ENCODE data around the gene RRAD. TPM values are rescaled to one million over a fixed set of nuclear protein-coding genes. Genes with fewer than 3 reads are reported as not detected.
"Not testable (repeated sequence)": the region's sequence is repeated elsewhere in the genome, so short reads cannot be mapped to it uniquely, and the experiment has no call there.

Gene RRAD
- total RNA-seq, 2 donors from 2014 or later = 2.3 to 12.8 TPM

DNA sequence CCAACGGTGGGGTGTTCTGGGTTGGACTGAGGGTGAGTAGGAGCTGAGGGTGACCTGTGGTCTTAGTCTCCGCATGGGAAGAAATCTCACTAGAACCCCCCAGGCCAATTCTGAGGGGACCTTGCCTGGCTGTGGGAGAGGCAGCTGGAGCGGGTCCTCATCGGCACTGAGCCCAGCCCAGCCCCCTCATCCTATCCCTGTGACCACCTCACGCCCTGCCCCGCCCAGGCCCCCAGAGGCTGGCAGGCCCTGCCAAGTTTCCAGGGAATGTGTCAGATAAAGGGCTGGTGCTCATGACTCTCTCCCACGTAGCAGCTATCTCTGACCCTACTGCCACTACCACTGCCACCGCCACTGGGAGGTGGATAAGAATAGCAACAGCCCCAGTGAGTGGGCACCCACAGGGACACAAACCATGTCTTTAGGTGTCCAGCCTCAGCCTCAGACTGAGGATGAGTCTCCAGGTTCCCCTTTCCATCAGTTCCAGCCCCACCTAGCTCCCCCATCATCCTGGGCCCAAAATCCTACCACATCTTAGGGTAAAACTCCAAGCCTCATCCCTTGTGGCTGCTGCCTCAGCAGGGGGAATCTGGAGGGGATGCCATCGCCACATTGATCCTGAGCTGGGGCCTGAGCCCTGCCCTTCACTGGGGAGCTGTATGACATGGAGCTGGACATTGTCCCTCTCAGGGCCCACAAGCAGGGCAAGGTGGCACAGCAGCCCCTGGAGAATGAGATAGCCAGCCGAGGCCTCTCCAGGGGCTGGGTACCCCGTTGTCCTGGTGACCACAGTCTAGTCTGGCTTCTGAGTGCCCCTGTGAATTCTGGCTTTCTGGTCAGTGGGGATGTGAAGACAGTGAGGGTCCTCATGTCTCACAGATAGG, 21.5 kb downstream of the RRAD start:
- H3K4me3 Mint-ChIP-seq = no peak overlapping the region
- H3K27me3 Mint-ChIP-seq = no peaks in the 10 kb centered on the region
- H3K27ac Mint-ChIP-seq = no peak overlapping the region
- ATAC-seq (no peak), DNase-seq (ENCODE audit: low spot score) (no peak)
- no peaks in the 10 kb centered on the region for H3K9me3 Mint-ChIP-seq
- peaks cover 0 to 4% of the 10 kb centered on the region in 2 donors for H3K4me1 Mint-ChIP-seq (ENCODE audit: low read depth in 2 of 2)
- no peaks in the 10 kb centered on the region for H3K36me3 Mint-ChIP-seq

DNA sequence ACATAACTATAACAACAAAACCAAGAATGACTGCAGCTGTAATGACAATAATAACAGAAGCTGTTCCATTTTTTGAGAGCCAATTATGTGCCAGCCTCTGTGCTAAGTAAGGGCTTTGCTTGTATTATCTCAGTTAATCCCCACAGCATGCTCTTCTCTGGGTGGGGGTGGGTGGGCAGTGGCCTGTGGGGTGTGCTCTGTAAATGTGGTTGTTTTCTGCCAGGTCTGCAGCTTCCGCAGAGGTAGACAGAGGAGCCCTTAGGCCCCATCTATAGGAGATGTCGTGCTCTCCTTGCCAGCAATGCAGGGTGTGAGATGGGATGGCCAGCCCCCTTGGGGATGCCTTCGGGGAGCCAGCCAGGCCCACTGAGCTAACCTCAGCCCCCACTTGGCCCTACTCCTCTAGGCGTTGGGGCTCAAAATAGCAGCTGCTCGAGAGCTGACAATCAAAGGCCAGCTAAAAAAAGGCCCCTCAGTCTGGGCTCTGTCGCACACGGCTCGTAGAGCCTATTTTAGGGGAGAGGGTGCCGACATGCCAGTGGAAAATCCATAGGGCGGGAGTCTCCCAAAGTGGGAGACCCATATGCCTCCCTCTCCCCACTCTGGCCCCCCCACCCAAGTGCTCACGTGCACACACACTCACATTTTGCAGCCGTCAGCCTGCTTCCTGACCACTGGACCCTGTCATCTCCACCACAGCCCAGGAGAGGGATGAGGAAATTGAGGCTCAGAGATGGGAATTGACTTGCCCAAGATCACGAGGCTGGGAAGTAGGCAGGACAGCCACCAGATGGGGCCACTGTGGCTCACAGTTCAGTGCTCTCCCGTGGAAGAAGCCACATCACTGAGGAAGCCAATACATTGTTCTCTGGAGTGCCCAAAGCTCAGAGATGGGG, 22.4 kb downstream of the RRAD start:
- Mint-ChIP-seq H3K4me1 (ENCODE audit: low read depth in 2 of 2) (peaks cover 0 to 4% of the 10 kb centered on the region in 2 donors), H3K27ac (no peak overlapping the region), H3K36me3 (no peaks in the 10 kb centered on the region), H3K9me3 (no peaks in the 10 kb centered on the region), H3K27me3 (no peaks in the 10 kb centered on the region), H3K4me3 (no peak overlapping the region)
- no peak for DNase-seq (ENCODE audit: low spot score)
- no peak for ATAC-seq

GRCh38 chr16:66901626-66902025, 23.7 kb downstream of the RRAD start:
- no peaks in the 10 kb centered on the region for H3K36me3 Mint-ChIP-seq
- DNase-seq (ENCODE audit: low spot score) (no peak), ATAC-seq (no peak)
- no peak overlapping the region for H3K27ac Mint-ChIP-seq
- no peaks in the 10 kb centered on the region for H3K27me3 Mint-ChIP-seq
- no peak overlapping the region for H3K4me3 Mint-ChIP-seq
- H3K9me3 Mint-ChIP-seq = no peaks in the 10 kb centered on the region
- peaks cover 0 to 4% of the 10 kb centered on the region in 2 donors for H3K4me1 Mint-ChIP-seq (ENCODE audit: low read depth in 2 of 2)

GRCh38 chr16:66900721-66901441, 24.5 kb downstream of the RRAD start:
- no peaks in the 10 kb centered on the region for H3K9me3 Mint-ChIP-seq
- ATAC-seq (no peak), DNase-seq (ENCODE audit: low spot score) (no peak)
- H3K27me3 Mint-ChIP-seq = no peaks in the 10 kb centered on the region
- no peak overlapping the region for H3K27ac Mint-ChIP-seq
- H3K36me3 Mint-ChIP-seq = no peaks in the 10 kb centered on the region
- H3K4me3 Mint-ChIP-seq = no peak overlapping the region
- H3K4me1 Mint-ChIP-seq (ENCODE audit: low read depth in 2 of 2) = peaks cover 0 to 6% of the 10 kb centered on the region in 2 donors

- Mint-ChIP-seq H3K27ac (no peak overlapping the region), H3K9me3 (no peaks in the 10 kb centered on the region), H3K4me1 (ENCODE audit: low read depth in 2 of 2) (peaks cover 0 to 10% of the 10 kb centered on the region in 2 donors), H3K4me3 (no peak overlapping the region), H3K36me3 (no peaks in the 10 kb centered on the region), H3K27me3 (no peaks in the 10 kb centered on the region)
- DNase-seq (ENCODE audit: low spot score) (no peak), ATAC-seq (no peak)
Measured at GRCh38 chr16:66899945-66900710, 25.2 kb downstream of the RRAD start.

DNA sequence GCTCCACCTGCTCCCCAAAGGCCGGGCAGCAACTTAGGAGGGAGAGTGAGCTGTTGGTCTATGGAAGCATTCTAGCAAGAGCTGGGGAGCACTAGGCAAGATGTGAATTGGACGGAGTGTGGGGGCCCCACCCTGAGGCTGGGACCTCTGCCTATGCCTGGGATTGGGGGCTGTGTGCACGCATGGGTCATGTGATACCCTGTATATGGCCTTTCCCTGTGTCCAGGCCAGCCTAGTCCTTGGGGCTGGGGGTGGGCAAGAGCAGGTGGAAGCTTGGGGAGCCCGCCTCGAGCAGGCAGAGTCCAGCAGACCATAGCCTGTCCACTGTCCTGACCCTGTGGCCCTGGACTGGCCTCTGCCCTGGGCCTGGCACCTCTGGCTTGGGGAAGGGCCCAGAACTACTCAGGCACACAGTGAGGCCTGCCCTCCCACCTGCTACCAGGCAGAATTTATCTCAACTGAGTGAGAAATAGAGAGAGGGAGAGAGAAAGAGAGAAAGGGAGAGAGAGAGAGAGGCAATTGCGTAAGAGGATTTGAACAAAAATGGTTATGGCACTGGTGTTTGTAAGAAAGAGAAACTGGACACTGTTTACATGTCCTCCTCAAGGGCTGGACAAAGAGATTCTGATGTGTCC, 25.9 kb downstream of the RRAD start:
- ATAC-seq = no peak
- Mint-ChIP-seq H3K4me1 (ENCODE audit: low read depth in 2 of 2) (peaks cover 5 to 15% of the 10 kb centered on the region in 2 donors), H3K4me3 (no peak overlapping the region), H3K27ac (peak overlapping the region in 1 of 2 donors; percentile 28), H3K9me3 (no peaks in the 10 kb centered on the region), H3K27me3 (no peaks in the 10 kb centered on the region), H3K36me3 (no peaks in the 10 kb centered on the region)
- DNase-seq (ENCODE audit: low spot score) = no peak

- H3K4me1 Mint-ChIP-seq (ENCODE audit: low read depth in 2 of 2) = peaks cover 7 to 15% of the 10 kb centered on the region in 2 donors
- DNase-seq (ENCODE audit: low spot score) (no peak), ATAC-seq (no peak)
- H3K27me3 Mint-ChIP-seq = no peaks in the 10 kb centered on the region
- no peak overlapping the region for H3K4me3 Mint-ChIP-seq
- peak overlapping the region in 1 of 2 donors; percentile 28 for H3K27ac Mint-ChIP-seq
- no peaks in the 10 kb centered on the region for H3K9me3 Mint-ChIP-seq
- no peaks in the 10 kb centered on the region for H3K36me3 Mint-ChIP-seq
Measured at GRCh38 chr16:66898933-66899309, 26.4 kb downstream of the RRAD start.

- no peak overlapping the region for H3K27ac Mint-ChIP-seq
- DNase-seq (ENCODE audit: low spot score) (no peak), ATAC-seq (no peak)
Measured at GRCh38 chr16:66898207-66898606, 27.1 kb downstream of the RRAD start.

DNA sequence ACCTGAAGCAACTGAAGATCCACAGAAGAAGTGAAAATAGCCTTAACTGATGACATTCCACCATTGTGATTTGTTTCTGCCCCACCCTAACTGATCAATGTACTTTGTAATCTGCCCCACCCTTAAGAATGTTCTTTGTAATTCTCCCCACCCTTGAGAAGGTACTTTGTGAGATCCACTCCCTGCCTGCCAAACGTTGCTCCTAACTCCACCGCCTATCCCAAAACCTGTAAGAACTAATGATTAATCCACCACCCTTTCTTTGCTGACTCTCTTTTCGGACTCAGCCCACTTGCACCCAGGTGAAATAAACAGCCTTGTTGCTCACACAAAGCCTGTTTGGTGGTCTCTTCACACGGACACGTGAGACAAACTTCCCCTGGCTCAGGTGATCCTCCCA, 28.7 kb downstream of the RRAD start:
- peaks cover 13 to 22% of the 10 kb centered on the region in 2 donors for H3K4me1 Mint-ChIP-seq (ENCODE audit: low read depth in 2 of 2)
- not testable (repeated sequence) for H3K36me3 Mint-ChIP-seq; H3K9me3 Mint-ChIP-seq; H3K27ac Mint-ChIP-seq; ATAC-seq; DNase-seq (ENCODE audit: low spot score); H3K4me3 Mint-ChIP-seq; H3K27me3 Mint-ChIP-seq

More at GRCh38 chr16:66898207-66898606, 27.1 kb downstream of the RRAD start:
- Mint-ChIP-seq H3K4me1 (ENCODE audit: low read depth in 2 of 2) (peaks cover 7 to 16% of the 10 kb centered on the region in 2 donors), H3K4me3 (no peak overlapping the region), H3K36me3 (no peaks in the 10 kb centered on the region), H3K27me3 (no peaks in the 10 kb centered on the region), H3K9me3 (no peaks in the 10 kb centered on the region)

DNA sequence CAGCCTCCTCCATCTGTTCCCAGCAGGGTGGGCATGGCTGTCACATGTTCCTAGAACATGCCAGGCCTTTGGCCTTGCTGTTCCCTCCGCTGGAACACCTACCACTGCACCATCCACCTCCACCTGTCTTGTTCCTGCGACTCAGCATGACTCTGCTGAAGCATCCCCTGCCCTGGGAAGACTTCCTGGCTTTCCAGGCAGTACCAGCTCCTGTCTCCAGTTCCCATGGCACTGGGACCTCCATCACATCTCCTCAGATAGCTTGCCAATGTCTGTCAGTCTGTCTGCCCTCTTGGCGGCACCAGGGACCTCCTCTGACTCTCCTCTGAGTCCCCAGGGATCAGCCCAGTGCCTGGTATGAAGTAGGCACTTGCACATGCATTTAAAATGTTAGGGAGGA, 29.3 kb downstream of the RRAD start:
- no peak for DNase-seq (ENCODE audit: low spot score)
- Mint-ChIP-seq H3K4me1 (ENCODE audit: low read depth in 2 of 2) (peaks cover 13 to 22% of the 10 kb centered on the region in 2 donors), H3K36me3 (no peaks in the 10 kb centered on the region), H3K4me3 (no peak overlapping the region), H3K9me3 (no peaks in the 10 kb centered on the region), H3K27me3 (no peaks in the 10 kb centered on the region), H3K27ac (no peak overlapping the region)
- ATAC-seq = no peak

GRCh38 chr16:66895689-66895979, 29.7 kb downstream of the RRAD start:
- H3K4me3 Mint-ChIP-seq = no peak overlapping the region
- DNase-seq (ENCODE audit: low spot score) = no peak
- no peak overlapping the region for H3K27ac Mint-ChIP-seq
- H3K4me1 Mint-ChIP-seq (ENCODE audit: low read depth in 2 of 2) = peaks cover 13 to 22% of the 10 kb centered on the region in 2 donors
- H3K27me3 Mint-ChIP-seq = no peaks in the 10 kb centered on the region
- H3K9me3 Mint-ChIP-seq = no peaks in the 10 kb centered on the region
- no peak for ATAC-seq
- no peaks in the 10 kb centered on the region for H3K36me3 Mint-ChIP-seq

GRCh38 chr16:66894948-66895688, 30.2 kb downstream of the RRAD start:
- peak; percentile 74 for DNase-seq (ENCODE audit: low spot score)
- Mint-ChIP-seq H3K27ac (peak overlapping the region in 1 of 2 donors; percentile 5), H3K27me3 (no peaks in the 10 kb centered on the region), H3K4me3 (no peak overlapping the region), H3K36me3 (no peaks in the 10 kb centered on the region), H3K9me3 (no peaks in the 10 kb centered on the region), H3K4me1 (ENCODE audit: low read depth in 2 of 2) (peaks cover 13 to 22% of the 10 kb centered on the region in 2 donors)
- peak; percentile 77 to 83 for ATAC-seq
